Measurements from ENCODE around the gene TENM3. TPM values are rescaled to one million over a fixed set of nuclear protein-coding genes. Genes with fewer than 3 reads are reported as not detected.

TENM3 gene
- total RNA-seq, 1 donor = 14.0 TPM

DNA sequence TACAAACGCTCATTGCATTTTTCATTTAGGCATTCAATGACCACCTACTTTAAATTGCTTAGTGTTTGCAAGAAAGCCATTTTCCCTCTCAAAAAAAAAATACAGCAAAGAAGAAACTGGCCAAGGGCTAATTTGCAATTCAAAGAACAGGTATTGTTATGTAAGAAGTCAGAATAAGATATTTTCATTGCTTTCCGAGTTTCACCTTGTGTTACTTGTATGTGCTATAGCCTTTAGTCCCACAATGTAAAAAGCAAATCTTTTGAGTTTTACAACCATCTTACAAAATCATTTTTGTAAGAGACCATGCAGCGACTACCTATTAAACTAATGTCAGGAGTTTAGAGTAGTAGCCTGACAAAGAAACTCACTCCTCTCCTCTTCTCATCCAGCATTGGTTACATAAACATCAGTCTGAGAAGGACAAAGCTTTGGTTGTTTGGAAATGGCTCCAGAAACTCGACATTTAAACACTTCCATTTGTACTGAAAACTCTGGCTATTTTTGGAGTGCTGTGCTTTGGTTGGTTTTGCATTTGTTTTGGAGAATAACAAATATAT, 15.3 kb downstream of the TENM3 start:
- no peak for DNase-seq (ENCODE audit: low read depth)
- no peak for TF ChIP-seq CTCF (IDR thresholded peaks at IDR 0.05; ENCODE audit: insufficient read depth, low read length)
- no peak overlapping the region for H3K4me3 ChIP-seq (ENCODE audit: low read depth, low read length)

DNA sequence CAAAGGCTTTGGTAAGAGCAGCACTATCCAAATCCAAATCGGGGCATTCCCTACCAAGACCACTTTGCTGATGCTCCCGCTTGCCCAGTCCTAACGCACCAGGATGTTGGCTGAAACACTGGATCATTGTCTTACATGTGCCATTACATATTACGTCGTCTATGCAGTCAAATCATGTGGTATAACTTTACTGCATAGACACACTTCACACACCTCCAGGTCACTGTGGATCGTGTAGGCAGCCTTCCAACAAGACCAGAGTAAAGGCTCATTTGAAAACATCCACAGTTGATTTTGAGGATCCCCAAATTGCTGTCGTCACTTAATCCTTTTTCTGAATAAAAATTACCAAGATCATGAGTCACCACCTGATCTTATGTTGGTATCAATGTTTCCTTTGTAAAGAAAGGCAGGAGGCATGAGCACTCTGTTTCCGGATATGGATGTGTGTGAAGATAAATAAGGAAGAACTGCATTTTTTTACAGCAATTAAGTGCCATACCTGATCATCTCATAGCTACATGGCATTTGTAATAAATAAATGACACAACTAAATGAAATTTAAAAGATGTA, 18.5 kb downstream of the TENM3 start:
- TF ChIP-seq CTCF (IDR thresholded peaks at IDR 0.05; ENCODE audit: insufficient read depth, low read length) = no peak
- no peak overlapping the region for H3K4me3 ChIP-seq (ENCODE audit: low read depth, low read length)
- DNase-seq (ENCODE audit: low read depth) = no peak

DNA sequence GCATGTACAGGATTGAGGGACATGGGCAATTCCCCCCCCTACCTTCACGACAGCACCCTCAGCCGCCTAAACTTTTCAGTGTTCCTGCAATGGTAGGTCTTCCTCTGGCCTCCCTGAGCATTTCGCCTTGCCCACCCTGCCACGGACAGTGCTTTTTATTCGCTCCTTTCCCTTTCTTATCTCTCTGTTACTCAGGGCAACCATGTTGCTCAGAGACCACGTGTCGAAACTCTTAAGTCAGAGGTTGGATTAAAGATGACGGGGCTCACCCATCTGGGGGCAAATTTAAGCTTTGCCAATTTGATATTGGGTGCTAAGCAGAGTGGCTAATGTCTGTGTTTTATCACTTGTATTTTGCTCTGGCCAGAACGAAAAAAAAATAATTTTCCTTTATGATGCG, 20.4 kb downstream of the TENM3 start:
- no peak for DNase-seq (ENCODE audit: low read depth)
- H3K4me3 ChIP-seq (ENCODE audit: low read depth, low read length) = no peak overlapping the region
- no peak for TF ChIP-seq CTCF (IDR thresholded peaks at IDR 0.05; ENCODE audit: insufficient read depth, low read length)

- no peak overlapping the region for H3K4me3 ChIP-seq (ENCODE audit: low read depth, low read length)
- no peak for DNase-seq (ENCODE audit: low read depth)
- TF ChIP-seq CTCF (IDR thresholded peaks at IDR 0.05; ENCODE audit: insufficient read depth, low read length) = no peak
Measured at GRCh38 chr4:182264139-182264752, 21.0 kb downstream of the TENM3 start.

DNA sequence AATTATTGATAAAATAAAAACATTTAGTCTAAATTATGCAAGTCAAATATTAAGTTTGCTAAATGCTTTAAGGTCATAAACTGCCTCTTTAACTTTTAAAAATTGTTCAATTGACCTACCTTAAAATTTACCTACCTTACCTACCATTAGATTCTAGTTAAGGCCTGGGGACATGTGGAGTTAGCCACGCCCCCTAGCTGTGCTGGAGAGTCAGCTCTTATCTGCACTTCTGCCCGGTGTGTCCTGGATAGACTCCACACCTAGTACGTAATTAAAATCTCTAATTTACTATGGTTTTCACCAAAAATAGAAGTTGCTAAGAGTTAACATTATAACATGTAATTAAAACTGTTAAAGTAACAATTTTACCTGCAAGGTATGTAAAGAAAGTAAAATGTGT, 22.7 kb downstream of the TENM3 start:
- DNase-seq (ENCODE audit: low read depth) = no peak
- no peak for TF ChIP-seq CTCF (IDR thresholded peaks at IDR 0.05; ENCODE audit: insufficient read depth, low read length)
- no peak overlapping the region for H3K4me3 ChIP-seq (ENCODE audit: low read depth, low read length)

- no peak for DNase-seq (ENCODE audit: low read depth)
- TF ChIP-seq CTCF (IDR thresholded peaks at IDR 0.05; ENCODE audit: insufficient read depth, low read length) = no peak
- no peak overlapping the region for H3K4me3 ChIP-seq (ENCODE audit: low read depth, low read length)
Measured at GRCh38 chr4:182267048-182267447, 23.8 kb downstream of the TENM3 start.

Data from fibroblast of the aortic adventitia (primary cell).